ENCODE results near the gene FNDC10. TPM values are rescaled to one million over a fixed set of nuclear protein-coding genes. Genes with fewer than 3 reads are reported as not detected.

Gene FNDC10
- total RNA-seq, 8 experiments from 2014 or later = 4.6 to 10.3 (median 6.9) TPM

GRCh38 chr1:1624443-1625403 is 24.8 kb upstream of the FNDC10 start:
- ATAC-seq (replicated peaks in 6 of 8) = peak in 7 of 8 experiments; percentile 13 to 55 (median 36)
- no peak overlapping the region for H3K4me3 ChIP-seq
- H3K27ac ChIP-seq = no peak overlapping the region
- in situ Hi-C loops (cut with MboI; ENCODE audit: low pct_unique_long_range_greater_than_20kb in 2 of 9, low sequenced_read_pairs in 9 of 9, unreplicated experiment in 9 of 9) = no loop called here
- 69 to 87% (median 77%) methylated on average over 3 to 6 of the region's 38 CpGs; no CpG with 5 or more reads in 6 of the 10 experiments for WGBS, 10 experiments
- peaks cover 0 to 3% of the 10 kb centered on the region in 2 donors for H3K4me1 ChIP-seq (replicated peaks in 1 of 2)

- in situ Hi-C loops (cut with MboI; ENCODE audit: low pct_unique_long_range_greater_than_20kb in 2 of 9, low sequenced_read_pairs in 9 of 9, unreplicated experiment in 9 of 9) = no loop called here
- WGBS, 10 experiments = 72 to 96% (median 82%) methylated on average over 2 to 15 of the region's 51 CpGs; no CpG with 5 or more reads in 6 of the 10 experiments
- ATAC-seq (replicated peaks in 6 of 8) = no peak
- Histone ChIP-seq H3K4me1 (replicated peaks in 1 of 2) (no peaks in the 10 kb centered on the region), H3K27ac (no peak overlapping the region), H3K4me3 (no peak overlapping the region)
Observed at GRCh38 chr1:1623631-1624442, 23.9 kb upstream of the FNDC10 start.

DNA sequence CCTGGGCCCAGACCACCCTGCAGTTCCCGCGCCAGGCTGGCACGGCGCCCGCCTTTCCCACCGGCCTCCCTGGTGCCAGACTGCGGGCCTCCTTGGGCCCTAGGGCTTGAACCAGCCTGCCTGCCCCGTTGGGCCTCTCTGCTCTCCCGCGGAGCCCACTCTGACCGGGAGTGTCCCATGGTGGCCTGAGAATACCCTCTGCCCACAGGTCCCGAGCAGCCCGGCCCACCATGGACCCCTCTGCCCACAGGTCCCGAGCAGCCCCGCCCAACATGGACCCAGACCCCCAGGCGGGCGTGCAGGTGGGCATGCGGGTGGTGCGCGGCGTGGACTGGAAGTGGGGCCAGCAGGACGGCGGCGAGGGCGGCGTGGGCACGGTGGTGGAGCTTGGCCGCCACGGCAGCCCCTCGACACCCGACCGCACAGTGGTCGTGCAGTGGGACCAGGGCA is 23.3 kb upstream of the FNDC10 start:
- 91 to 95% methylated on average over 4 to 9 of the region's 33 CpGs; no CpG with 5 or more reads in 8 of the 10 experiments for WGBS, 10 experiments
- in situ Hi-C loops (cut with MboI; ENCODE audit: low pct_unique_long_range_greater_than_20kb in 2 of 9, low sequenced_read_pairs in 9 of 9, unreplicated experiment in 9 of 9) = no loop called here
- Histone ChIP-seq H3K4me3 (no peak overlapping the region), H3K4me1 (replicated peaks in 1 of 2) (no peaks in the 10 kb centered on the region), H3K27ac (no peak overlapping the region)
- ATAC-seq (replicated peaks in 6 of 8) = no peak

DNA sequence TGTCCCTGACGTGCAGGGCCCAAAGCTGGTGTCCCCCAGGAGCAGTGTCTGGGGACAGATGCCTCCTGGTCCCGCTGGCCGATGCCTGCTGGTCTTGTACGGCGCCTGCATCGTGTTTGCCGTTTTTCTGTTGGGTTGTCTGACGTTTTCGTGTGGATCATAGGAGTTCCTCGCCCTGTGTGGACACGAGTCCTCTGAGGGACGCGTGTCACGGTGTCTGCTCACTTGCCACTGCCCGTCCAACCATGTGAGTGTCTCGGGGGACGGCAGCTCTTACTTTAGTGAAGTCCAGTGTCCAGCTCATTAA is 22.8 kb upstream of the FNDC10 start:
- Histone ChIP-seq H3K4me3 (no peak overlapping the region), H3K4me1 (replicated peaks in 1 of 2) (no peaks in the 10 kb centered on the region), H3K27ac (no peak overlapping the region)
- ATAC-seq (replicated peaks in 6 of 8) = no peak
- in situ Hi-C loops (cut with MboI; ENCODE audit: low pct_unique_long_range_greater_than_20kb in 2 of 9, low sequenced_read_pairs in 9 of 9, unreplicated experiment in 9 of 9) = no loop called here
- WGBS, 10 experiments = 50 to 95% (median 87%) methylated on average over 1 to 16 of the region's 17 CpGs; no CpG with 5 or more reads in 3 of the 10 experiments

DNA sequence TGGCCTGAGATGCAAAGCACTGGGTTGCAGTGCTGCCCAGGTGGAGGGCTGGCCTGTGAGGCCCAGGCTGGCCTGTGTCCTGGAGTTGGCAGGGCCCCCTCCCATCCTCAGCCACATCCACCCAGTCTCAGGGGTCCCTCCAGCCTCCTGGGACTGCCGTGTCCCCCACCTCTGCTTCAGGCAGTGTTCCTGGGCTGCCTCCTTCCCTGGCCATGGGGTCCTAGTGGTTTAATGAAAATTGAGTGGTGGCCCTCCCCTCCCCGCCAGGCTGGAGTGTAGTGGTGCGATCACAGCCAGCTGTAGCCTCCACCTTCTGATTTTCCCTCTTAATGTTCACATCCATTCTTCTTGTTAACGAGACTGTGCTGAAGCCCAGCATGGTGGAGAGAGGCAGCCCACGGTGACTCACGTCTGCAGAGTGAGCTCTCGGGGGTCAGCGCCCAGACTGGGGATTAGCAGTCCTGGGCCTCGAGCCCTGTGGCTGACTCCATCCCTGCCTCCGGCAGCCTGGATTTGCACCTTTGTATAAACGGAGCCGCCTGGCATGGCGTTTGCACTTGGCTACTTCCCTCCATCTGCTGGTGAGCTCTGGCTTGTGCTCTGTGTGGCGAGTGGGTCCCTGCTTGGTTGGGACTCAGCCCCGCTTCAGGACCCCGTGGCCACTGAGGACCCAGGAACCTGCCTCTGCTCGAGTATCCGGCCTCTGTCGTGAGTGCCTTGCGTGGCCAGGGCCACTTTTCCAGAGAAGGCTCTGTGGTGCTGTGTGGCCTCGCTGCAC is 22.3 kb upstream of the FNDC10 start:
- Histone ChIP-seq H3K27ac (no peak overlapping the region), H3K4me1 (replicated peaks in 1 of 2) (no peaks in the 10 kb centered on the region), H3K4me3 (no peak overlapping the region)
- peak in 5 of 8 experiments; percentile 11 to 54 (median 37) for ATAC-seq (replicated peaks in 6 of 8)
- WGBS, 10 experiments = 0 to 88% (median 67%) methylated on average over 1 to 15 of the region's 21 CpGs; no CpG with 5 or more reads in 5 of the 10 experiments
- in situ Hi-C loops (cut with MboI; ENCODE audit: low pct_unique_long_range_greater_than_20kb in 2 of 9, low sequenced_read_pairs in 9 of 9, unreplicated experiment in 9 of 9) = no loop called here

DNA sequence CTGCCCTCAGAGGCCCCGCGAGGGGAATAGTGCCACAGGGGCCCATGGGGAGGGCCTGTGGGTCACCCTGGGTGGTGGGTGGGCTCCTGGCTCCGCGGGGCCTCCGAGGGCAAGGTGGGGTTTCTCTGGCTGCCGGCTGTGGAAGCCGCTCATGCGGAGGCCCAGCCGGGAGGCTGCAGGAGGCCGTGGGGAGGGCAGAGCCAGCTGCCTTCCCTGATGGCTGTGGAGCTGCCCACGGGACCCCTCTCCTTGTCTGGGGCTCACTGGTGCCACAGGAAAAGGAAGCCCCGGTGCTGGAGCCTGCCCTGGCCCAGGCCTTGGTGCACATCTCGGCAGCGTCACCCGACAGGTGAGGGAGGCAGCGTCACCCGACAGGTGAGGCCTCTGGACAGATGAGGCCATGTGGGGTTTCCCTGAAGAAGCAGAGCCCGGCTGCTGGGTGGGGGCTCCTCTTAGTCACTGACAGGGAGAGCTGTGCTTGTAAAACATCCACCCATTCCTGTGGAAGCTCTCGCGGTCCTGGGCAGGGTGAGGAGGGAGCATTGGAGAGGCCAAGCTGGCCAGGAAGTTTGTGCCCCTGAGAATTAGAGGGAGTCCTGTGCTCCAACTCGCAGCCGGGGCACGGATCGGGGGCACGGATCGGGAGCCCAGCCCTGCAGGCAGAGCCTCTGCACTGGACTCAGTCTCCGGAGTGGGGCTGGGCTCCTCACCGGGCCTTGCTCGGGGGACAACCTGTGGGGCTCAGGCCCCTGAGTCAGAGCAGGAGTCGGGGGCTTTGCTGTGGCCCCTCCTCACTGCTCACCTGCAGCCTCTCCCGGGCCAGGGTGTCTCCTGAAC is 21.5 kb upstream of the FNDC10 start:
- WGBS, 10 experiments = 80 to 90% (median 87%) methylated on average over 4 to 17 of the region's 31 CpGs; no CpG with 5 or more reads in 7 of the 10 experiments

GRCh38 chr1:1620433-1621139 is 20.7 kb upstream of the FNDC10 start:
- H3K4me3 ChIP-seq = no peak overlapping the region
- WGBS, 10 experiments = 66 to 84% (median 82%) methylated on average over 2 to 8 of the region's 16 CpGs; no CpG with 5 or more reads in 7 of the 10 experiments

More for the DNA sequence above, 21.5 kb upstream of the FNDC10 start:
- no peak overlapping the region for H3K4me3 ChIP-seq
- H3K4me1 ChIP-seq (replicated peaks in 1 of 2) = peaks cover 7% of the 10 kb centered on the region in 2 donors
- in situ Hi-C loops (cut with MboI; ENCODE audit: low pct_unique_long_range_greater_than_20kb in 2 of 9, low sequenced_read_pairs in 9 of 9, unreplicated experiment in 9 of 9) = no loop called here
- ATAC-seq (replicated peaks in 6 of 8) = peak in 2 of 8 experiments; percentile 19 to 52
- no peak overlapping the region for H3K27ac ChIP-seq

DNA sequence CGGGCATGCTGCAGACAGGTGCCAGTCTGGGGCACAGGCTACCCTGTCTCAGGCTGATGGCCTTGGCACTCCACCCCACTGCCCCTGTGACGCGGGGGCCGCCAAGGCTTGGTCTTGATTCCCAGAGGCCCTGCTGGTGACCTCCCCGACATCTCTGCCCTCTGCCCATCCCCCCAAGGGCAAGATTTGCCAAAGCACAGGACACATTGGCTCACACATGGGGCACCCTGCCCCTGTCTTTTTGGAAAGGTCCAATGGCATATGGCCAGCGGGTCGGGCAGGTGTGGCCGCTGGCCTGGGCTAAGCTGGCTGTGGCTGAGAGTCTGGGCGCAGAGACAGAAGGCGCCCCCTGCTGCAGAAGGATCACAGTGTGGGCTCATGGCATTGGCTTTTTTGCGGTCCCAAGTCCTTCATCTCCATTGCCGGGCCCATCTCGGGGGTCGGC is 20.0 kb upstream of the FNDC10 start:
- Histone ChIP-seq H3K27ac (no peak overlapping the region), H3K4me1 (replicated peaks in 1 of 2) (peaks cover 7 to 8% of the 10 kb centered on the region in 2 donors), H3K4me3 (no peak overlapping the region)
- WGBS, 10 experiments = 61 to 80% (median 64%) methylated on average over 1 to 13 of the region's 14 CpGs; no CpG with 5 or more reads in 7 of the 10 experiments
- in situ Hi-C loops (cut with MboI; ENCODE audit: low pct_unique_long_range_greater_than_20kb in 2 of 9, low sequenced_read_pairs in 9 of 9, unreplicated experiment in 9 of 9) = no loop called here
- no peak for ATAC-seq (replicated peaks in 6 of 8)

More at GRCh38 chr1:1620433-1621139, 20.7 kb upstream of the FNDC10 start:
- peaks cover 7 to 8% of the 10 kb centered on the region in 2 donors for H3K4me1 ChIP-seq (replicated peaks in 1 of 2)
- H3K27ac ChIP-seq = no peak overlapping the region
- in situ Hi-C loops (cut with MboI; ENCODE audit: low pct_unique_long_range_greater_than_20kb in 2 of 9, low sequenced_read_pairs in 9 of 9, unreplicated experiment in 9 of 9) = no loop called here
- no peak for ATAC-seq (replicated peaks in 6 of 8)

DNA sequence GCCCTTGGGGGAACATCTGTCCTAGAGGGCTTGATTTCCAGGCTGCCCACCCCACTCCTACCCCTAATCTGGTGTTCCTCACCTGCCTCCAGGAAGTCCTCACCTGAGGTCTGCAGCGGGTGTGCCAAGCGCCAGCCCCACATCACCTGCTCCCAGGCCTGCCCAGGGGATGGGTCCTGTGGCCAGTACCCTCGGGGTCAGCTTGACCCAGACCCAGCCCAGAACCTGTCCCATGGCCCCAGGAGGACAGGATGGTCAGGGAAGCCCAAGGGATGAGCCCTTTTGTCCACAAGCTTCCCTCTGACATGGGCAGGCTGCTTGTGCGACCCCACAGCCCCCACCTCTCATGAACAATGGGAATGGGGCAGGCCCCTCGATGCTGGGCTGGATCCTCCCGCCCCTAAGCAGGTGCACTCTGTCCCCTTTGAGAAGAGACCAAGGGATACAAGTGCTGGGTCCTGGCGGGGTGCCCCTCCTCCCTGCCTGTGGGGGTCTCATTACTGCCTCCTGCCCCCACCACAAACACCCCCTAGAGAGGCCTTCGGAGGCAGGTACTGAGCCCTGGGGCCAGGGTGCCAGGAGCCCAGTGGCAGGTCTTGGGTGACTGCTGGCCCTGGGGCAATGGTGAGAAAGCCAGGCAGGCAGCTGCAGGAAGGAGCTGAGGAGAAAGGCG is 18.6 kb upstream of the FNDC10 start:
- ATAC-seq (replicated peaks in 6 of 8) = no peak
- Histone ChIP-seq H3K4me3 (no peak overlapping the region), H3K4me1 (replicated peaks in 1 of 2) (peaks cover 14% of the 10 kb centered on the region in 2 donors), H3K27ac (no peak overlapping the region)
- 67 to 100% (median 93%) methylated on average over 1 to 6 of the region's 9 CpGs; no CpG with 5 or more reads in 4 of the 10 experiments for WGBS, 10 experiments
- in situ Hi-C loops (cut with MboI; ENCODE audit: low pct_unique_long_range_greater_than_20kb in 2 of 9, low sequenced_read_pairs in 9 of 9, unreplicated experiment in 9 of 9) = no loop called here

DNA sequence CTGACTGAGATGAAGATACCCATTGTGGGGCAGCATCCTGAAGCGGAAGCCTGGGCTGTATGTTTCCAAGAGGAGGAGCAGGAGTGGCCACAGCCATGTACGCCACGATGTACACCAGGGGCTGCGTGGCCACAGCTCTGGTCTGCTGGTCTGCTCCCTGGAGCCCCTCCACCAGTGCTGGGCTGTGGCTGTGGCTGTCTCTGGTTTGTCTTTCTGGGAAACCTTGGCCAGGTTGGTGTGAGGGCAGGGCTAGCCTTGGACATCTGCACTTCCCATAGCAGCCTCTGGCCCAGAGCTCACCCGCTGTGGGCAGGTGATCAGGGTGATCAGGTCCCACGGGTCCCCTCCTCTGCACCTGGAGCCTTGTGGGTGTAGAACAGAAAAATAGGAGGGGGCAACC is 18.0 kb upstream of the FNDC10 start:
- no peak overlapping the region for H3K27ac ChIP-seq
- no peak for ATAC-seq (replicated peaks in 6 of 8)
- peaks cover 15 to 16% of the 10 kb centered on the region in 2 donors for H3K4me1 ChIP-seq (replicated peaks in 1 of 2)
- 50 to 100% (median 88%) methylated on average over 2 to 6 of the region's 6 CpGs; no CpG with 5 or more reads in 5 of the 10 experiments for WGBS, 10 experiments
- H3K4me3 ChIP-seq = no peak overlapping the region
- in situ Hi-C loops (cut with MboI; ENCODE audit: low pct_unique_long_range_greater_than_20kb in 2 of 9, low sequenced_read_pairs in 9 of 9, unreplicated experiment in 9 of 9) = no loop called here

DNA sequence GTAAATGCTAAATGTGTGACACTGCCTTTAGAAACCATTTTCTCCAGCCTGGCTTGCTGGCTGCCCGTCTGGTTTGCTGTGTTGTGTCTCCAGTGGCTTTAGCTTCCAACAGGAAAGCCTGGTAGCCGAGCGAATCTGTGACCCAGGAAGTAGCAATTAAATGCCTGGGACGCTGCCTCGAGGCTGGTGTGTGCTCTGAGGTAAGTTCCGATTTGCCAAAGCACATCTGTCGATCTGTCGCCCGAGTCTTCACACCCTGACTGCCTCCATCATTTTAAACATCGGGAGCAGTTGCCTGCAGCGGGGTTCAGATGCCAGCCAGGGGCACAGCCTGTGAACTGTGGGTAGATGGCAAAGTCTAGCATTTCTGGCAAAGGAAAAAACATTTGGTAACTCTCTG is 17.6 kb upstream of the FNDC10 start:
- ATAC-seq (replicated peaks in 6 of 8) = no peak
- H3K4me1 ChIP-seq (replicated peaks in 1 of 2) = peaks cover 15 to 16% of the 10 kb centered on the region in 2 donors
- no peak overlapping the region for H3K27ac ChIP-seq
- 67 to 100% (median 92%) methylated on average over 1 to 10 of the region's 11 CpGs for WGBS, 10 experiments
- in situ Hi-C loops (cut with MboI; ENCODE audit: low pct_unique_long_range_greater_than_20kb in 2 of 9, low sequenced_read_pairs in 9 of 9, unreplicated experiment in 9 of 9) = no loop called here
- H3K4me3 ChIP-seq = no peak overlapping the region

All from motor neuron (in vitro differentiated cells).